WI38 (cell line): ENCODE data around the gene SYTL4.
"Not testable (repeated sequence)": the region's sequence is repeated elsewhere in the genome, so short reads cannot be mapped to it uniquely, and the experiment has no call there.

Experiments
- H3K4me3 ChIP-seq: 2 replicates; pipeline ENCODE4 v1.5.1; 2011; ENCODE audit warnings: low read depth, mild to moderate bottlenecking, control low read depth, low read length
- TF ChIP-seq, protein P1 (sequence below): IDR thresholded peaks from 2 replicates; pipeline ENCODE4 v1.5.1; 2012; ENCODE audit warnings: low read depth, mild to moderate bottlenecking, control low read depth, low read length

The SYTL4 gene

DNA sequence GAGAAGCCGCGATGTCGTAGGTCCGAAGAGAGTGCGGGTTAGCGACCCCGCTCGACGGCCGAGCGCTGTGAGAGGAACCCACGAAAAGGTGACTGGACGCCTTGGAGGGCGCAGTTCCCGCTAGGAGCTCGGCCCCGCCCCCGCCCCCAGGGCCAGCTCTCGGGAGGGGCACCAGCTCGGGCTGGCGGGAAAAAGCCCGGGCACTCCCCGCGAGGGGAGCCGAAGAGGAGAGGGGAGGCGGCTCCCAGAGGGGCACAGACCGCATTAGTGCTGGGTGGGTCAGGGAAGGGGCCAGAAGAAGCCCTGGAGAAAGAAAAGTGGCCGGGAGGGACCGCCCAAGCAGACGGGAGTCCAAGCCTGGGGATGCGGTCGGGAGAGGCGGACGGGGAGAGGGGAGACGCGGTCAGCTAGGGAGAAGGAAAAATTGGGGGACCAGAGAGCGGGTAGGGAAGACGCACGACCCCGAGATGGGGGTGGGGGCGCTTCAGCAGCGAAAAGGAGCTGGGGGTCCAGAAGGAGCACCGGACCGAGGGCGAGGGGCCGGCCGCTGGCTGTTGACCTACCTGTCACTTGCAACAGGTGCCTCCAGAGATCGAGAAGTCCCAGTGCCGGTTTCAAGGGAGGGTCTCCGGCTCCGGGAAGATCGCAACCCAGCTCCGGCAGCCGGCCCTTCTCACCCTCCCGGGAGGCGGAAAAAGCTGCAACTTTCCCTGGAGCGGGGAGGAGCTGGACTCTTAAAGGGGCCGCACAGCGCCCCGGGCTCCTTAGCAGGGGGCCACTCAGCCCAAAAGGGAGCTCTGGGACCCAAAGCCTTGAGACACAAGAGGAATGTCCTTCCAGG is at the start of gene SYTL4:
TSS of gene SYTL4 (minus strand) at position 681 of the 841 bp plus-strand sequence. CDS start 30,084 bp downstream, outside the sequence.
- TF ChIP-seq, protein P1, sequence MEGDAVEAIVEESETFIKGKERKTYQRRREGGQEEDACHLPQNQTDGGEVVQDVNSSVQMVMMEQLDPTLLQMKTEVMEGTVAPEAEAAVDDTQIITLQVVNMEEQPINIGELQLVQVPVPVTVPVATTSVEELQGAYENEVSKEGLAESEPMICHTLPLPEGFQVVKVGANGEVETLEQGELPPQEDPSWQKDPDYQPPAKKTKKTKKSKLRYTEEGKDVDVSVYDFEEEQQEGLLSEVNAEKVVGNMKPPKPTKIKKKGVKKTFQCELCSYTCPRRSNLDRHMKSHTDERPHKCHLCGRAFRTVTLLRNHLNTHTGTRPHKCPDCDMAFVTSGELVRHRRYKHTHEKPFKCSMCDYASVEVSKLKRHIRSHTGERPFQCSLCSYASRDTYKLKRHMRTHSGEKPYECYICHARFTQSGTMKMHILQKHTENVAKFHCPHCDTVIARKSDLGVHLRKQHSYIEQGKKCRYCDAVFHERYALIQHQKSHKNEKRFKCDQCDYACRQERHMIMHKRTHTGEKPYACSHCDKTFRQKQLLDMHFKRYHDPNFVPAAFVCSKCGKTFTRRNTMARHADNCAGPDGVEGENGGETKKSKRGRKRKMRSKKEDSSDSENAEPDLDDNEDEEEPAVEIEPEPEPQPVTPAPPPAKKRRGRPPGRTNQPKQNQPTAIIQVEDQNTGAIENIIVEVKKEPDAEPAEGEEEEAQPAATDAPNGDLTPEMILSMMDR = no peak
- H3K4me3 ChIP-seq = peak within 1 kb of the TSS; percentile 57

DNA sequence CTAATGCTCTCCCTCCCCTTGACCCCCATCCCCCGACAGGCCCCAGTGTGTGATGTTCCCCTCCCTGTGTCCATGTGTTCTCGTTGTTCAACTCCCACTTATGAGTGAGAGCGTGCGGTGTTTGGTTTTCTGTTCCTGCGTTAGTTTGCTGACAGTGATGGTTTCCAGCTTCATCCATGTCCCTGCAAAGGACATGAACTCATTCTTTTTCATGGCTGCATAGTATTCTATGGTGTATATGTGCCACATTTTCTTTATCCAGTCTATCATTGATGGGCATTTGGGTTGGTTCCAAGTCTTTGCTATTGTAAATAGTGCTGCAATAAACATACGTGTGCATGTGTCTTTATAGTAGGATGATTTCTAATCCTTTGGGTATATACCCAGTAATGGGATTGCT is 37.5 kb upstream of the SYTL4 start:
- not testable (repeated sequence) for H3K4me3 ChIP-seq

DNA sequence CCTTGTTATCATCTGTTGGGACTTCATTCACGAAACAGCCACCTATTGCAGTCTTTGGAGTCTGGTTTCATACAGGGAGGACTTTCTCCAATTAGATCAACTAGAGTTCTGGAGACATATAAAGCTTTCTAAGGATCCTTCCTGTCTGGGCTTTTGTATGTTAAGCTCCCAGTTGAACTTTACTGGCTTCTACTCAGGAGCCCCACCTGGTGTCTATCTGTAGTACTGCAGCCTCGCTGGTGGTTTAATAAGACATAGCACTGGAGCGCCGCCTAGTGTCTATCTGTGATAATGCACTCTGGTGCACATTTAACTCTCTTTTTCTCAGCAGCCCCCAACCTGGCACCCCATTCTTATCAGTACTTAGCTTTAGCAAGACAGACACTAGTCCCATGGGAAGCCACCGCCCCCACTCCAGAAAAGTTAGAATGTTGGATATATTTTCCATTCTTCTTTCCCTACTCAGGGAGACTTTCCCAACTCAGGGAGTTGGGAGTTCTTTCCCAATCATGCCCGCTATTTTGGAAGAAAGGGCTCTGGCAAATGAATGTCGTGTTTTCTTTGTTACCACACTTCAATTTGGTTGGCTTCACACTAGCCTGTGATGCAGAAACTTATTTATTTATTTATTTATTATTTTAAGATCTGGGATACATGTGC is 36.9 kb upstream of the SYTL4 start:
- H3K4me3 ChIP-seq = no peak overlapping the region
- TF ChIP-seq, protein P1 = peak; percentile 100

DNA sequence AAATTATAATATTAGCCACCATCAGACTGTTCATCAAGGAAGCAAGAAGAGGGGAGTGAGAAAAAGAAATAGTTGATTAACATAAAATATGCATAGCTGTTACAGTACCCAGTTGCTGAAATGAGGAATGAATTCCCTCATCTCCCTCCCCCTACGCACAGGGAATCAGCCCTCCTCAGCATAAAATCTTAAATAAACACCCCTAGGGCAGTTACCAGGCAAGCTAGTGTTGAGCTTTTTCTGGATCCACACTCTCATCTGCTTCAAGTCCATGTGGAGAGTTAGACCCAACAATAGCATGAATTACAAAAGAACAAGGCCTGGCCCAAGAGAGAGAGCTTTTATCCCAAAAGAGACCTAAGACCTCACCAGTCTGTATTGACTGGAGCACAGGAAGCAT is 19.0 kb upstream of the SYTL4 start:
- no peak overlapping the region for H3K4me3 ChIP-seq
- TF ChIP-seq, protein P1 = no peak

DNA sequence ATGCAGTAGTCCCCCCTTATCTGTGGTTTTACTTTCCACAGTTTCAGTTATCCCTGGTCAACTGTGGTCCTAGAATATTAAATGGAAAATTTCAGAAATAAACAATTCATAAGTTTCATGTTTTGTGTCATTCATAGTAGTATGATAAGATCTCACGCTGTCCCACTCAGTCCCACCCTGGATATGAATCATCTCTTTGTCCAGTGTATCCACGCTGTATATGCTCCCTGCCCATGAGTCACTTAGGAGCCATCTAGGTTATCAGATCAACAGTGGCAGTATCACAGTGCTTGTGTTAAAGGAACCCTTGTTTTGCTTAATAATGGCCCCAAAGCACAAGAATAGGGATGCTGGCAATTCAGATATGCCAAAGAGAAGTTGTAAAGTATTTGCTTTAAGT is 16.2 kb upstream of the SYTL4 start:
- TF ChIP-seq, protein P1 = no peak
- no peak overlapping the region for H3K4me3 ChIP-seq

DNA sequence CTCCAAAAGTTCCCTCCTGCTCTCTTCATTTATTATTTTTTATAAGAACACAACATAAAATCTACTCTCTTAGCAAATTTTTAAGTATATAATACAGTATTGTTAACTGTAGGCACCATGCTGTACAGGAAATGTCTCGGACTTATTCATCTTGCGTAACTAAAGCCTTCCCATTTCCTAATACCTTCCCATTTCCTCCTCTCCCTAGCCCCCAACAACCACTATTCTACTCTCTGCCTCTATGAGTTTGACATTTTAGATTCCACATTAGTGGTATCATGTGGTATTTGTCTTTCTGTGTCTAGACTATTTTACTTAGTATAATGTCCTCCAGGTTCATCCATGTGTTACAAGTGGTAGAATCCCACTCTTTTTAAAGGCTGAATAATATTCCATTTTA is 15.8 kb upstream of the SYTL4 start:
- H3K4me3 ChIP-seq = no peak overlapping the region
- TF ChIP-seq, protein P1 = no peak

DNA sequence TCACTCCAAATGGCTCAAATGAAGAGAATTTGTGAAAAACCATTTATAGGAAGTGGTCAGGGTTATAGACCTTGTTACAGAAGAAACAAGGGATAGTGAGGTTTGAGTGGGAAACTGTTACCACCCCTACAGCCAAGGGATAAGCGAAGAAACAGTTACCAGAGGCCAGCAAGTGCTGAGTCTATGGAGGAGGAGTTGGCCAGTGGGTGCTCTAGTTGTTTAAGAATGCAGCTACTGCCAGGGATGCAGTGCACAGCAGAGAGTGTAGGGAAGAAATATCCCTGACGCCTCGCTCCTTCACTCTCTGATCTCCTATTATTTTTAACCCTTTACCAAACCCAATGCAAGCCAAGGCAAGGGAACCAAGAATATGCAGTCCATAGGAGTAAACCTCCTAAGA is 15.2 kb upstream of the SYTL4 start:
- H3K4me3 ChIP-seq = no peak overlapping the region
- TF ChIP-seq, protein P1 = no peak
